Measurements from ENCODE around the gene QKI. TPM values are rescaled to one million over a fixed set of nuclear protein-coding genes. Genes with fewer than 3 reads are reported as not detected.

Gene QKI
- total and polyA plus RNA-seq, 2 of the 8 experiments (the other 6 are each of a cell fraction or from before 2014, with no cell fraction given), result 181 to 183 TPM

DNA sequence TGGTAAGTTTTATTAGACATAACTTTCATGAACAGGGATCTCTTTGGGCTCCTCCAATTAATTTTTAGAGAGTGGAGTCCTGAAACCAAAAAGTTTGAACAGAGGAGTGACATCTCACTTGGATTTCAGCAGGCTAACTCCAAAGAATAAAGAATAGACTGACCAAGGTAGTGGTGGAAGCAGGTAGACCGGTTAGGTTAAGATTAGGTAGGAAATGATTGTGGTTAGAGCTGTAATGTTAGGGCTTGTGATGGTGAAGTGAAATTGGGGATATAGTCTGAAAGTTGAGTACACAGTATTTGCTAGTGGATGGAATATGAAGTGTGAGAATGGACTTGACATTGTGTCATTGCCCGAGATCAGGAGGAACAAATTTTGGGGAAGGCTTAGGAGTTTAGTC lies 27.8 kb downstream of the QKI start (continued):
- no peak for TF ChIP-seq SIX5 (IDR thresholded peaks at IDR 0.05; ENCODE audit: low read depth, low read length)
- TF ChIP-seq EGR1 (IDR thresholded peaks at IDR 0.05; ENCODE audit: borderline replicate concordance, low read depth, low read length), result no peak
- no peak for TF ChIP-seq BCL11A (IDR thresholded peaks at IDR 0.05; ENCODE audit: low read depth in 2 of 2, low read length in 2 of 2)
